ENCODE data around the gene ZRANB1. TPM values are rescaled to one million over a fixed set of nuclear protein-coding genes. Genes with fewer than 3 reads are reported as not detected.

ZRANB1 gene
- total RNA-seq, 1 donor from 2014 or later, result 24.7 TPM

DNA sequence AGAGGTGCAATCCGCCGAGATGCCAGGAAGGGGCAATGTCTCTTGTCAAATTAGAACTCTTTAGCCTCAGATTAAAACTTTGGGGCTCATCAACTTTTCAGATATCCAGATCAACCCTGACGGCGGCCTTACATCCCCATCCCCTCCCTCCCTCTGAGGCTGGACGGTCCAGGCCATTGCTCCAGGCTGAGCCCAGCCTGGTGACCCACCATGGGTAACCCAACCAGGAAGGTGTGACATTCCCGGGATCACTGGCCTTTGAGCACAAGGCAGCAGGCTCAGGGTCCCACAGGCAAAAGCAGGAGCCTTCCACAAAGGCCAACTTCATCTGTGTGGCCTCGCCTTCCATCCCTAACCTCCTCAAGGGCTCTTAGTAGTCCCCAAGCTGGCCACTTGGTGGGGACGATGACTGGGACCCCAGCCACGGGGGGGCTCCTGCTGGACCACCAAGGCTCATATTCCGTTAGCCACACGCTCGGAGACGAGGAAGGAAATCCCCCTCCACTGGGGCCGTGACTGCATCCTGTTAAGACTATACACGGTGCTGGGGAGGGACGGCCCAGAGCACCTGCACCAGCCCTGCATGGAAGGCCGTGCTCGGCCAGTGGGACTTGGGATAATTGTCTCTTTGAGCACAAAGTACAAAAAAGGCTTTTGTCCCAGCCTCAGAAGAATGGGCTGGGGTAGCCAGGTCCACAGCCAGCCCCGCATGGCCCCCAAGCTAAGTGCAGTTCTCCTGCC, 62.8 kb downstream of the ZRANB1 start:
- Mint-ChIP-seq H3K27me3 (ENCODE audit: low read depth) (no peaks in the 10 kb centered on the region), H3K4me1 (ENCODE audit: low read depth) (peaks cover 73% of the 10 kb centered on the region), H3K36me3 (ENCODE audit: low read depth) (peaks cover 4% of the 10 kb centered on the region), H3K4me3 (ENCODE audit: unreplicated experiment) (no peak overlapping the region), H3K27ac (ENCODE audit: unreplicated experiment) (no peak overlapping the region), H3K9me3 (ENCODE audit: low read depth) (no peaks in the 10 kb centered on the region)
- peak; percentile 89 for DNase-seq (ENCODE audit: low spot score)
- no peak for TF ChIP-seq CTCF (IDR thresholded peaks at IDR 0.05)

- H3K36me3 Mint-ChIP-seq (ENCODE audit: low read depth), result peaks cover 2% of the 10 kb centered on the region
- H3K27ac Mint-ChIP-seq (ENCODE audit: unreplicated experiment), result peak overlapping the region; percentile 75
- H3K9me3 Mint-ChIP-seq (ENCODE audit: low read depth), result no peaks in the 10 kb centered on the region
- no peak overlapping the region for H3K4me3 Mint-ChIP-seq (ENCODE audit: unreplicated experiment)
- peak; percentile 82 for DNase-seq (ENCODE audit: low spot score)
- no peaks in the 10 kb centered on the region for H3K27me3 Mint-ChIP-seq (ENCODE audit: low read depth)
- H3K4me1 Mint-ChIP-seq (ENCODE audit: low read depth), result peaks cover 67% of the 10 kb centered on the region
- no peak for TF ChIP-seq CTCF (IDR thresholded peaks at IDR 0.05)
Observed at GRCh38 chr10:125005312-125006187, 63.6 kb downstream of the ZRANB1 start.

- DNase-seq (ENCODE audit: low spot score), result peak; percentile 33
- no peak overlapping the region for H3K4me3 Mint-ChIP-seq (ENCODE audit: unreplicated experiment)
- no peaks in the 10 kb centered on the region for H3K27me3 Mint-ChIP-seq (ENCODE audit: low read depth)
- H3K36me3 Mint-ChIP-seq (ENCODE audit: low read depth), result peaks cover 2% of the 10 kb centered on the region
- H3K9me3 Mint-ChIP-seq (ENCODE audit: low read depth), result no peaks in the 10 kb centered on the region
- H3K4me1 Mint-ChIP-seq (ENCODE audit: low read depth), result peaks cover 61% of the 10 kb centered on the region
- no peak for TF ChIP-seq CTCF (IDR thresholded peaks at IDR 0.05)
- H3K27ac Mint-ChIP-seq (ENCODE audit: unreplicated experiment), result peak overlapping the region; percentile 75
Observed at GRCh38 chr10:125006188-125006680, 64.3 kb downstream of the ZRANB1 start.

DNA sequence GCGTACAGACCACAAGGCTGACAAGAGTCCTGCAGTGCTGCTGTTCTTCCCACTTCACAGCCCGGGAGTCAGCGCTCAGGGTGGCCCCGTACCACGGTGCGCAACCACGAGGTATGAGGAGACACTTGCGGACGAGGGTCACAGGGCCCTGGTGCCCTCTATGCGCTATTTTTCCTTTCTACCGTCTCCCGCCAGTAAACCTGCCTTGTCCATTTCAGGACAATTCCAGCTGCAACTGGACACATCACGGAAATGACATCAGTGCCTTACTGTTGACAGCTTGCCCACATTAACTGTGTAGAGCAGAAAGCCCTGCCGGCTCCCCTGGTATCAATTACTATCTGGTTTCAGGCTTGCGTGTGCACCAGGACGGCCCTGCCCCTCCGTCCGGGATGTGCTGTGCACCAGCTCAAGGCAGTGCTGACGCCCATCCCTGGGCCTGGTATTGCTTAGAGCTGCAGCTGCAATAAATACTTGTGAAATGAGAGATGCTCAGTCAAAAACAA, 65.1 kb downstream of the ZRANB1 start:
- Mint-ChIP-seq H3K27me3 (ENCODE audit: low read depth) (no peaks in the 10 kb centered on the region), H3K4me1 (ENCODE audit: low read depth) (peaks cover 61% of the 10 kb centered on the region), H3K36me3 (ENCODE audit: low read depth) (peaks cover 2% of the 10 kb centered on the region), H3K27ac (ENCODE audit: unreplicated experiment) (peak overlapping the region; percentile 75), H3K4me3 (ENCODE audit: unreplicated experiment) (no peak overlapping the region), H3K9me3 (ENCODE audit: low read depth) (no peaks in the 10 kb centered on the region)
- DNase-seq (ENCODE audit: low spot score), result peak; percentile 77
- no peak for TF ChIP-seq CTCF (IDR thresholded peaks at IDR 0.05)

DNA sequence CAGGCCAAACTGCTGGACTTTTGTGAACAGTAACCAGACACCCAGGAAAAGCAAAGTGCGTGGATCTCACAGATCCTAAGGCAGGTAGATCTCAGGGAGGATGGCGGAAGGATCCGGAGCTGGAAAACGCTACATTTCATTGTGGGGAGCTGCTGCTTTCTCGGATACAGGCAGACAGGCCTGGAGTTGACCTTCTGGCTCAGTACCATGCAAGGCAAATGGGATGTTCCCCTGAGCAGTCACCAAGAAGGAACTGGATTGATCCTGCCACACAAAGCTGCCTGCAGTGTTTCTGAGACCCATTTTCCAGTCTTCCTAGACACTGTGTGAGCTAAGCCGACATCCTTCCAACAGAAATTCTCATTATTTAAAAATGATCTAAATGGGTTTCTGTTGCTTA, 65.5 kb downstream of the ZRANB1 start:
- no peak for TF ChIP-seq CTCF (IDR thresholded peaks at IDR 0.05)
- H3K27me3 Mint-ChIP-seq (ENCODE audit: low read depth), result no peaks in the 10 kb centered on the region
- peaks cover 2% of the 10 kb centered on the region for H3K36me3 Mint-ChIP-seq (ENCODE audit: low read depth)
- no peaks in the 10 kb centered on the region for H3K9me3 Mint-ChIP-seq (ENCODE audit: low read depth)
- H3K4me1 Mint-ChIP-seq (ENCODE audit: low read depth), result peaks cover 61% of the 10 kb centered on the region
- H3K4me3 Mint-ChIP-seq (ENCODE audit: unreplicated experiment), result no peak overlapping the region
- peak overlapping the region; percentile 75 for H3K27ac Mint-ChIP-seq (ENCODE audit: unreplicated experiment)
- DNase-seq (ENCODE audit: low spot score), result peak; percentile 27

Data from chondrocyte (in vitro differentiated cells).